ENCODE measurements around the gene C1QTNF7. TPM values are rescaled to one million over a fixed set of nuclear protein-coding genes. Genes with fewer than 3 reads are reported as not detected.

Gene C1QTNF7
- total and polyA plus RNA-seq, 2 of the 13 experiments (the other 11 are each of a cell fraction or from before 2014, with no cell fraction given), result not detected

GRCh38 chr4:15451181-15451865, 23.5 kb downstream of the C1QTNF7 start:
- Histone ChIP-seq H3K27me3 (ENCODE audit: control insufficient read depth in 1 of 2, insufficient read depth in 2 of 2, low read length in 2 of 2) (no peaks in the 10 kb centered on the region), H3K79me2 (ENCODE audit: insufficient read depth, low read length) (no peaks in the 10 kb centered on the region), H3K9ac (ENCODE audit: insufficient read depth, low read depth, low read length) (no peak overlapping the region), H3K4me3 (replicated peaks in 1 of 3; ENCODE audit: insufficient read depth in 1 of 3, low read depth in 2 of 3, low read length in 3 of 3) (no peak overlapping the region), H3K4me1 (ENCODE audit: insufficient read depth, low read length) (no peaks in the 10 kb centered on the region), H3K27ac (ENCODE audit: extremely low read length, insufficient read depth, low read length) (no peak overlapping the region), H3K36me3 (replicated peaks in 1 of 2; ENCODE audit: control insufficient read depth in 1 of 2, insufficient read depth in 2 of 2, low read length in 2 of 2) (no peaks in the 10 kb centered on the region), H3K4me2 (ENCODE audit: low read depth, low read length) (no peak overlapping the region), H3K9me3 (ENCODE audit: low read length) (no peaks in the 10 kb centered on the region), H2AFZ (ENCODE audit: low read length) (no peak overlapping the region), H4K20me1 (ENCODE audit: insufficient read depth, low read length) (no peaks in the 10 kb centered on the region)
- 0% methylated on average over 1 of the region's 1 CpG for WGBS (ENCODE audit: low lambda C conversion rate)
- no TSS peak for BruUV-seq (replicated peaks)
- in situ Hi-C loops (cut with HindIII; ENCODE audit: extremely low pct_ligation_motif_present, low pct_unique_long_range_greater_than_20kb) (no loop called here), intact Hi-C loops (cut with micrococcal nuclease; ENCODE audit: unreplicated experiment) (no loop called here)
- FAIRE-seq (no peak), ATAC-seq (no peak), DNase-seq (ENCODE audit: low spot score) (no peak)
- ChIA-PET POLR2A (no interaction called here), CTCF (ENCODE audit: low intra/inter-chr PET ratio, low total read pairs) (no interaction called here)
- TF ChIP-seq ZNF7 (CRISPR knock-in tag; IDR thresholded peaks at IDR 0.05) (no peak), ZNF20 (CRISPR knock-in tag; IDR thresholded peaks at IDR 0.05) (no peak), ZSCAN29 (CRISPR knock-in tag; conservative IDR thresholded peaks at IDR 0.05) (no peak), CCAR2 (optimal IDR thresholded peaks at IDR 0.05; ENCODE audit: low read depth, low read length) (no peak), KDM4B (CRISPR knock-in tag; IDR thresholded peaks at IDR 0.05) (no peak), FOXK2 (IDR thresholded peaks at IDR 0.05) (no peak), ZGPAT (CRISPR knock-in tag; IDR thresholded peaks at IDR 0.05) (no peak), U2AF1 (optimal IDR thresholded peaks at IDR 0.05; ENCODE audit: low read depth, low read length) (no peak), ZFP1 (CRISPR knock-in tag; IDR thresholded peaks at IDR 0.05) (no peak), MAFK (conservative IDR thresholded peaks at IDR 0.05 in 1 of 2, IDR thresholded peaks at IDR 0.05 in 1 of 2; ENCODE audit: low read length in 2 of 2) (no peak), MED13 (CRISPR knock-in tag; IDR thresholded peaks at IDR 0.05) (no peak), HIC2 (CRISPR knock-in tag; IDR thresholded peaks at IDR 0.05; ENCODE audit: low read depth) (no peak)
- TF ChIP-seq, protein P1, sequence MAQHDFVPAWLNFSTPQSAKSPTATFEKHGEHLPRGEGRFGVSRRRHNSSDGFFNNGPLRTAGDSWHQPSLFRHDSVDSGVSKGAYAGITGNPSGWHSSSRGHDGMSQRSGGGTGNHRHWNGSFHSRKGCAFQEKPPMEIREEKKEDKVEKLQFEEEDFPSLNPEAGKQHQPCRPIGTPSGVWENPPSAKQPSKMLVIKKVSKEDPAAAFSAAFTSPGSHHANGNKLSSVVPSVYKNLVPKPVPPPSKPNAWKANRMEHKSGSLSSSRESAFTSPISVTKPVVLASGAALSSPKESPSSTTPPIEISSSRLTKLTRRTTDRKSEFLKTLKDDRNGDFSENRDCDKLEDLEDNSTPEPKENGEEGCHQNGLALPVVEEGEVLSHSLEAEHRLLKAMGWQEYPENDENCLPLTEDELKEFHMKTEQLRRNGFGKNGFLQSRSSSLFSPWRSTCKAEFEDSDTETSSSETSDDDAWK (CRISPR knock-in tag; IDR thresholded peaks at IDR 0.05), result no peak
- TF ChIP-seq, protein P2, sequence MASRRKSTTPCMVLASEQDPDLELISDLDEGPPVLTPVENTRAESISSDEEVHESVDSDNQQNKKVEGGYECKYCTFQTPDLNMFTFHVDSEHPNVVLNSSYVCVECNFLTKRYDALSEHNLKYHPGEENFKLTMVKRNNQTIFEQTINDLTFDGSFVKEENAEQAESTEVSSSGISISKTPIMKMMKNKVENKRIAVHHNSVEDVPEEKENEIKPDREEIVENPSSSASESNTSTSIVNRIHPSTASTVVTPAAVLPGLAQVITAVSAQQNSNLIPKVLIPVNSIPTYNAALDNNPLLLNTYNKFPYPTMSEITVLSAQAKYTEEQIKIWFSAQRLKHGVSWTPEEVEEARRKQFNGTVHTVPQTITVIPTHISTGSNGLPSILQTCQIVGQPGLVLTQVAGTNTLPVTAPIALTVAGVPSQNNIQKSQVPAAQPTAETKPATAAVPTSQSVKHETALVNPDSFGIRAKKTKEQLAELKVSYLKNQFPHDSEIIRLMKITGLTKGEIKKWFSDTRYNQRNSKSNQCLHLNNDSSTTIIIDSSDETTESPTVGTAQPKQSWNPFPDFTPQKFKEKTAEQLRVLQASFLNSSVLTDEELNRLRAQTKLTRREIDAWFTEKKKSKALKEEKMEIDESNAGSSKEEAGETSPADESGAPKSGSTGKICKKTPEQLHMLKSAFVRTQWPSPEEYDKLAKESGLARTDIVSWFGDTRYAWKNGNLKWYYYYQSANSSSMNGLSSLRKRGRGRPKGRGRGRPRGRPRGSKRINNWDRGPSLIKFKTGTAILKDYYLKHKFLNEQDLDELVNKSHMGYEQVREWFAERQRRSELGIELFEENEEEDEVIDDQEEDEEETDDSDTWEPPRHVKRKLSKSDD (CRISPR knock-in tag; IDR thresholded peaks at IDR 0.05; ENCODE audit: low read depth), result no peak
